Tibial artery (tissue), 4 donors: ENCODE results near the gene PIAS2.

Source experiments
- DNase-seq, 2 donors: peaks; one replicate each; pipeline ENCODE4 v3.0.0-alpha.2; 2019
- H3K27ac ChIP-seq, 2 donors: fragments of 200-600 bp; sonication (generic) in 1 of 2; 1 replicate in 1 of 2; 2 replicates in 1 of 2; pipeline ENCODE4 v1.5.1; 2018 to 2019; ENCODE audit warnings: mild to moderate bottlenecking in 1 of 2
- H3K27me3 ChIP-seq, 2 donors: fragments of 200-600 bp; sonication (generic) in 1 of 2; one replicate each; pipeline versions ENCODE4 v1.5.1 to v1.6.0; 2016 to 2019
- H3K36me3 ChIP-seq, 3 donors: fragments of 200-600 bp; sonication (generic) in 2 of 3; one replicate each; pipeline ENCODE4 v1.5.1; 2016 to 2019; ENCODE audit warnings: mild to moderate bottlenecking in 2 of 3
- H3K4me1 ChIP-seq, 4 donors: fragments of 200-600 bp; sonication (generic) in 2 of 4; 1 replicate in 3 of 4; 2 replicates in 1 of 4; pipeline ENCODE4 v1.5.1; 2016 to 2019
- H3K4me3 ChIP-seq, 2 donors: fragments of 200-600 bp; sonication (generic) in 1 of 2; 1 replicate in 1 of 2; 2 replicates in 1 of 2; pipeline ENCODE4 v1.5.1; 2018 to 2019; ENCODE audit warnings: mild to moderate bottlenecking in 2 of 2
- H3K9me3 ChIP-seq, 3 donors: fragments of 200-600 bp; sonication (generic) in 1 of 3; one replicate each; pipeline ENCODE4 v1.5.1; 2016 to 2019
- intact Hi-C: fragments of 100-400 bp; cut with DNase I; formaldehyde crosslinking; loops from one replicate; pipeline ENCODE4 v1.15.0; 2023; ENCODE audit warnings: low total_unique reads
- TF ChIP-seq, protein P1 (sequence below), 2 experiments: fragments of 200-600 bp in 1 of 2; fragments of 450-650 bp in 1 of 2; IDR thresholded peaks; one replicate each; pipeline ENCODE4 v1.5.1; 2017 to 2019; ENCODE audit warnings: antibody characterized with exemption in 2 of 2, mild to moderate bottlenecking in 1 of 2, moderate library complexity in 1 of 2

The PIAS2 gene

DNA sequence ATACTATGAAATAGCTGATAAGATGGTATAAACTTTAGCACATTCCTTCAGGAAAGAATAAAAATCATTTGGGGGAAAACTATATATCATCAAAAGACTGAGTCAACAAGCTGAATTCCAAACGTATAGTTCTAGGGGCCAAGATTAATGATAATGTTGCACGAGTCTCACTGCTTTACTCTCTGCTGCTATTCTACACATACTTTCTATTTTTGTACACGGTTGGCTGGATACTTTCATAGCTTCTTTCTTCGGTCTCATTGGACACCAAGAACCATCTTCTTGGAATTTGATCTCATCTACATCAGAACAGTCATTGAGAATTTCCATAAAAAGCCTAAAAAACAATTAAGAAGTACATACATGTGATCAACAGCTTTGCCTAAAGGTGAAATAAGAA is 87.8 kb downstream of the PIAS2 start:
- TF ChIP-seq, protein P1, sequence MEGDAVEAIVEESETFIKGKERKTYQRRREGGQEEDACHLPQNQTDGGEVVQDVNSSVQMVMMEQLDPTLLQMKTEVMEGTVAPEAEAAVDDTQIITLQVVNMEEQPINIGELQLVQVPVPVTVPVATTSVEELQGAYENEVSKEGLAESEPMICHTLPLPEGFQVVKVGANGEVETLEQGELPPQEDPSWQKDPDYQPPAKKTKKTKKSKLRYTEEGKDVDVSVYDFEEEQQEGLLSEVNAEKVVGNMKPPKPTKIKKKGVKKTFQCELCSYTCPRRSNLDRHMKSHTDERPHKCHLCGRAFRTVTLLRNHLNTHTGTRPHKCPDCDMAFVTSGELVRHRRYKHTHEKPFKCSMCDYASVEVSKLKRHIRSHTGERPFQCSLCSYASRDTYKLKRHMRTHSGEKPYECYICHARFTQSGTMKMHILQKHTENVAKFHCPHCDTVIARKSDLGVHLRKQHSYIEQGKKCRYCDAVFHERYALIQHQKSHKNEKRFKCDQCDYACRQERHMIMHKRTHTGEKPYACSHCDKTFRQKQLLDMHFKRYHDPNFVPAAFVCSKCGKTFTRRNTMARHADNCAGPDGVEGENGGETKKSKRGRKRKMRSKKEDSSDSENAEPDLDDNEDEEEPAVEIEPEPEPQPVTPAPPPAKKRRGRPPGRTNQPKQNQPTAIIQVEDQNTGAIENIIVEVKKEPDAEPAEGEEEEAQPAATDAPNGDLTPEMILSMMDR (IDR thresholded peaks at IDR 0.05), result no peak
- DNase-seq, result no peak
- Histone ChIP-seq H3K27ac (no peak overlapping the region), H3K9me3 (no peaks in the 10 kb centered on the region), H3K4me3 (no peak overlapping the region), H3K27me3 (no peaks in the 10 kb centered on the region), H3K4me1 (no peaks in the 10 kb centered on the region), H3K36me3 (peaks cover 15 to 25% (median 22%) of the 10 kb centered on the region in 3 donors)
- intact Hi-C loops, result no loop called here

DNA sequence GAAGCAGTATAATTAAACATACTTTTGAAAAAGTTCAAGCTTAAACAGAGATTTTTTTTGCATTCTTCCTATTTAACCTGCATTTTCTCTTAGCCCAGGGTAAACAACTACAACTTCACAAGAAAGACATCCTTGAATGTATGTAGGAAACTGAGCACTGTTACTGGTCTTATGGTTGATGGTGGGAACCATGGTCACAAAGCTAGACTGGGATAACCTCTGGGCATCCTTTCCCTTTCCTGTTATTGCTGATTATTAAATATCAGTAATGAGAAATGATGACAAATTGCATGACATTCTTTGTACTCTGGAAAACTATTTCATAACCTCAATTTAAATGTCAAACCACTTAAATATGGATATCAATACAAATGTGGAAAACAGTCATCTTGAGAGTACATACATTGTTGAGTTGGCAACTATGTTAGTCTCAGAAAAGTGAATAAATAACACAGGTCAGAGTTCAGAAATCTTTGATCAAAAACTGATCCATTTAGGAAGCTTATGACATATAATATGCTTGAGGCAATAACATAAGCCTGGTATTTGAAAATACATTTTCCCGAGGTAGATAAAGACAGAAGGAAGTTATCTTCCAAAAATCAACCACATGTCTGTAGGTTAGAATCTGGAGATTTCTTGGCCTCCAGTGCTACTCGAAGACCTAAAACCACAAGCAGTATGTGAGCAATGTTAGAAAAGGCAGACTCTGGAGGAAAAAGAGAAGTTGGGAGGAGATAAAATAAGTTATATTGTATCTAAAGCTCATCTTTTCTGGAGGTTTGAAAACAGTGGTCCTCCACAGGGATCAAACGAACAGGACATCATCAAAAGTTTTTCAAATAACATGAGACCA is 95.2 kb downstream of the PIAS2 start:
- H3K27me3 ChIP-seq, result no peaks in the 10 kb centered on the region
- H3K4me1 ChIP-seq, result no peaks in the 10 kb centered on the region
- H3K36me3 ChIP-seq, result peaks cover under 1 to 20% (median 8%) of the 10 kb centered on the region in 3 donors
- intact Hi-C loops, result no loop called here
- no peak overlapping the region for H3K4me3 ChIP-seq
- H3K9me3 ChIP-seq, result no peaks in the 10 kb centered on the region
- DNase-seq, result no peak
- TF ChIP-seq, protein P1 (IDR thresholded peaks at IDR 0.05), result no peak
- no peak overlapping the region for H3K27ac ChIP-seq

DNA sequence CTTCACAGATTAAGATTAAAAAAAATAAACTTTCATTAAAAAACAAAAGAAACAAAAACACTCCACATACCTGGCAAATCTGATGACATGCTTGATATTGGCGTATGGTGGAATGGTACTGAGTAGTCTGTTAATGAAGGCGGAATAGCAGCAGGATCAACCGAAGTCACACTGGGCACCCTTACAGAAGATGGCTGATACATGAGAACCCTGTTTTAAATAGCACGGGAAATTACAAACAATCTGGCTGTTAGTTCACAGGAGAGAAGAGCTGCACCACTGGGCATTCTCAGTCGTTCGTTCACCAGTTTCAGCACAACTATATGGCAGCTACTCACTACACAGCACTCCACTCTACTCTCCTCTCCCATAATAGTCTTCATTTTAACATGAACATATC is 96.4 kb downstream of the PIAS2 start:
- Histone ChIP-seq H3K9me3 (no peaks in the 10 kb centered on the region), H3K4me1 (no peaks in the 10 kb centered on the region), H3K27ac (no peak overlapping the region), H3K4me3 (no peak overlapping the region), H3K27me3 (no peaks in the 10 kb centered on the region), H3K36me3 (peaks cover 0 to 18% (median 0%) of the 10 kb centered on the region in 3 donors)
- intact Hi-C loops, result no loop called here
- DNase-seq, result no peak
- TF ChIP-seq, protein P1 (IDR thresholded peaks at IDR 0.05), result no peak

DNA sequence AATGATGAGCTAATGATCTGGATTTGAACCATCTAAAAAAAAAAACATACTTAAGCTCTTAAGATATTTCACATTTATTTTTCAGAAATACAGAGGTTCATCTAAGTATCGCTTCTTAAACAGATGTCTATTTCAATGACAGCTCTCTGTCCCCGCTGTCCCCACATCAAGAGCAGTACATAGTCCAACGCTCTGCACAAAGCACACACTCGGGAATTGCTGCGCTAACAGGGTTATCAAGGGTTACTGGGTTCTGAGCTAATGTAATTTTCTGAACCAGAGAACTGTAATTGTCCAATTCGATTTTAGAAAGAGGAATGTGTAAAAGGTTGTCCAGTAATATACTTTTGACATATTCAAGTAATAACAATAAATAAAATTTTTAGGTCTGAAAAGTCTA is 101.6 kb downstream of the PIAS2 start:
- H3K27ac ChIP-seq, result no peak overlapping the region
- TF ChIP-seq, protein P1 (IDR thresholded peaks at IDR 0.05), result no peak
- intact Hi-C loops, result no loop called here

DNA sequence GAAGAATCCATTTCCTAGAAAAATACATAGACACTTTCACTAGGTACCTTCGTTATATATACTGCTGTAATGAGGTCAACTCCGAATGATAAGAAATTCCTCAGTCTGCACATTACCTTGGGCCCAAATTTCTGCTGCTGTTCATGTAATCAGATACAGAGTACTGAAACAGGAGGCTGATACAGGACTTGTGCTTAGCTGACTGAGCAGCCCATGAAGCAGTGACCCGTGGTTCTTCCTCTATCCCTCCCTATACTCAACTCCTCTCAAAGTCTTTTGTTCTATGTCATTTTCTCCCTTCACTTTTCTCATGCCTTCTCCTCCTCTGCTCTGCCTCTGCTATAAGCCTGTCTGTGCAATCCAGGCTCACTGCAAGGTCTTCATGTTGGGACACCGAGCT is 102.9 kb downstream of the PIAS2 start:
- Histone ChIP-seq H3K27me3 (no peaks in the 10 kb centered on the region), H3K36me3 (peaks cover 0 to 4% (median 0%) of the 10 kb centered on the region in 3 donors), H3K27ac (no peak overlapping the region), H3K4me1 (no peaks in the 10 kb centered on the region), H3K9me3 (no peaks in the 10 kb centered on the region), H3K4me3 (no peak overlapping the region)
- DNase-seq, result no peak
- TF ChIP-seq, protein P1 (IDR thresholded peaks at IDR 0.05), result no peak
- intact Hi-C loops, result no loop called here

More for the DNA sequence above, 101.6 kb downstream of the PIAS2 start:
- H3K36me3 ChIP-seq, result peaks cover 0 to 8% (median 0%) of the 10 kb centered on the region in 3 donors
- H3K9me3 ChIP-seq, result no peaks in the 10 kb centered on the region
- H3K4me1 ChIP-seq, result no peaks in the 10 kb centered on the region
- H3K4me3 ChIP-seq, result no peak overlapping the region
- DNase-seq, result no peak
- H3K27me3 ChIP-seq, result no peaks in the 10 kb centered on the region
